ENCODE results near the gene ST6GALNAC3. TPM values are rescaled to one million over a fixed set of nuclear protein-coding genes. Genes with fewer than 3 reads are reported as not detected.
A peak's percentile ranks its signal among the peaks of the same experiment; 100 is the strongest.

Gene ST6GALNAC3
- total RNA-seq, 4 donors from 2014 or later = 1.00 to 5.7 (median 1.9) TPM; not detected in 1

GRCh38 chr1:76125473-76126219, 51.1 kb downstream of the ST6GALNAC3 start:
- intact Hi-C loops (cut with DNase I; ENCODE audit: low total_unique reads) (no loop called here), in situ Hi-C loops (cut with MboI; ENCODE audit: low pct_ligation_motif_present in 1 of 4, low pct_unique_long_range_greater_than_20kb in 1 of 4, low sequenced_read_pairs in 3 of 4) (no loop called here)
- Histone ChIP-seq H3K36me3 (no peaks in the 10 kb centered on the region), H3K9me3 (no peaks in the 10 kb centered on the region), H3K4me1 (peaks cover 0 to 4% (median 0%) of the 10 kb centered on the region in 4 donors), H3K4me3 (no peak overlapping the region), H3K27ac (no peak overlapping the region), H3K27me3 (no peaks in the 10 kb centered on the region)
- no peak for DNase-seq
- TF ChIP-seq CTCF (IDR thresholded peaks at IDR 0.05) (no peak), POLR2A (IDR thresholded peaks at IDR 0.05) (no peak), POLR2AphosphoS5 (IDR thresholded peaks at IDR 0.05) (no peak), EP300 (IDR thresholded peaks at IDR 0.05; ENCODE audit: low read depth) (no peak)
- 86 to 95% methylated on average over 3 of the region's 3 CpGs for WGBS, 2 donors (ENCODE audit: low coverage in 1 of 2)

- Histone ChIP-seq H3K4me3 (no peak overlapping the region), H3K4me1 (peaks cover 0 to 4% (median 0%) of the 10 kb centered on the region in 4 donors), H3K9me3 (no peaks in the 10 kb centered on the region), H3K36me3 (no peaks in the 10 kb centered on the region), H3K27ac (no peak overlapping the region), H3K27me3 (no peaks in the 10 kb centered on the region)
- DNase-seq = no peak
- intact Hi-C loops (cut with DNase I; ENCODE audit: low total_unique reads) (no loop called here), in situ Hi-C loops (cut with MboI; ENCODE audit: low pct_ligation_motif_present in 1 of 4, low pct_unique_long_range_greater_than_20kb in 1 of 4, low sequenced_read_pairs in 3 of 4) (no loop called here)
- TF ChIP-seq CTCF (IDR thresholded peaks at IDR 0.05) (no peak), EP300 (IDR thresholded peaks at IDR 0.05; ENCODE audit: low read depth) (no peak), POLR2AphosphoS5 (IDR thresholded peaks at IDR 0.05) (no peak), POLR2A (IDR thresholded peaks at IDR 0.05) (no peak)
- WGBS, 2 donors (ENCODE audit: low coverage in 1 of 2) = 79 to 88% methylated on average over 4 to 5 of the region's 5 CpGs
Measured at GRCh38 chr1:76128096-76128495, 53.5 kb downstream of the ST6GALNAC3 start.

- no peak overlapping the region for H3K4me3 ChIP-seq
- no peak for TF ChIP-seq CTCF (IDR thresholded peaks at IDR 0.05)
- no peak for TF ChIP-seq POLR2A (IDR thresholded peaks at IDR 0.05)
- TF ChIP-seq POLR2AphosphoS5 (IDR thresholded peaks at IDR 0.05) = no peak
- TF ChIP-seq EP300 (IDR thresholded peaks at IDR 0.05; ENCODE audit: low read depth) = no peak
- in situ Hi-C loops (cut with MboI; ENCODE audit: low pct_ligation_motif_present in 1 of 4, low pct_unique_long_range_greater_than_20kb in 1 of 4, low sequenced_read_pairs in 3 of 4) (no loop called here), intact Hi-C loops (cut with DNase I; ENCODE audit: low total_unique reads) (no loop called here)
- DNase-seq = no peak
- no peaks in the 10 kb centered on the region for H3K9me3 ChIP-seq
- 70% methylated on average over 6 of the region's 6 CpGs; no CpG with 5 or more reads in 1 of the 2 donors for WGBS, 2 donors (ENCODE audit: low coverage in 1 of 2)
- no peaks in the 10 kb centered on the region for H3K27me3 ChIP-seq
- no peak overlapping the region for H3K27ac ChIP-seq
- peaks cover 0 to 4% (median 0%) of the 10 kb centered on the region in 4 donors for H3K4me1 ChIP-seq
- H3K36me3 ChIP-seq = no peaks in the 10 kb centered on the region
Measured at GRCh38 chr1:76129731-76130130, 55.2 kb downstream of the ST6GALNAC3 start.

GRCh38 chr1:76130992-76131391, 56.4 kb downstream of the ST6GALNAC3 start:
- Histone ChIP-seq H3K9me3 (no peaks in the 10 kb centered on the region), H3K27ac (peak overlapping the region in 1 of 4 donors; percentile 42), H3K4me3 (no peak overlapping the region), H3K4me1 (peaks cover 0 to 8% (median 0%) of the 10 kb centered on the region in 4 donors), H3K27me3 (no peaks in the 10 kb centered on the region), H3K36me3 (no peaks in the 10 kb centered on the region)
- TF ChIP-seq EP300 (IDR thresholded peaks at IDR 0.05; ENCODE audit: low read depth) = no peak
- no peak for TF ChIP-seq CTCF (IDR thresholded peaks at IDR 0.05)
- TF ChIP-seq POLR2A (IDR thresholded peaks at IDR 0.05) = no peak
- TF ChIP-seq POLR2AphosphoS5 (IDR thresholded peaks at IDR 0.05) = no peak
- intact Hi-C loops (cut with DNase I; ENCODE audit: low total_unique reads) = no loop called here
- DNase-seq = no peak
- in situ Hi-C loops (cut with MboI; ENCODE audit: low pct_ligation_motif_present in 1 of 4, low pct_unique_long_range_greater_than_20kb in 1 of 4, low sequenced_read_pairs in 3 of 4) = no loop called here
- 71 to 73% methylated on average over 2 to 4 of the region's 4 CpGs for WGBS, 2 donors (ENCODE audit: low coverage in 1 of 2)
